Gastroesophageal sphincter (tissue), 3 donors: ENCODE data around the gene NABP1.

Experiments used
- CTCF ChIP-seq, 4 experiments: fragments of 200-600 bp in 2 of 4; fragments of 450-650 bp in 2 of 4; sonication (generic) in 1 of 4; IDR thresholded peaks; one replicate each; pipeline ENCODE4 v1.5.1; 2017 to 2019; ENCODE audit warnings: antibody characterized with exemption in 4 of 4, mild to moderate bottlenecking in 2 of 4, moderate library complexity in 2 of 4
- EP300 ChIP-seq: sonication (generic); formaldehyde crosslinking; IDR thresholded peaks from one replicate; pipeline ENCODE4 v1.6.1; 2017; ENCODE audit warnings: antibody characterized with exemption, mild to moderate bottlenecking
- POLR2A ChIP-seq, 2 donors: fragments of 450-650 bp; IDR thresholded peaks; one replicate each; pipeline ENCODE4 v1.6.1; 2017; ENCODE audit warnings: antibody characterized with exemption in 2 of 2, mild to moderate bottlenecking in 2 of 2, moderate library complexity in 1 of 2
- POLR2AphosphoS5 ChIP-seq: sonication (generic); formaldehyde crosslinking; IDR thresholded peaks from one replicate; pipeline ENCODE4 v1.6.1; 2017; ENCODE audit warnings: antibody characterized with exemption

- TF ChIP-seq POLR2A (IDR thresholded peaks at IDR 0.05) = no peak
- TF ChIP-seq EP300 = no peak
- no peak for TF ChIP-seq CTCF (IDR thresholded peaks at IDR 0.05)
- TF ChIP-seq POLR2AphosphoS5 = no peak
Observed at GRCh38 chr2:191641609-191642008, 36.3 kb upstream of the NABP1 start.
